T-helper 17 cell (primary cell): ENCODE results near the gene IL1RL2. TPM values are rescaled to one million over a fixed set of nuclear protein-coding genes. Genes with fewer than 3 reads are reported as not detected.

Experiments used
- ATAC-seq: fragments of 150-1000 bp; cut with Tn5 transposase; 2 replicates; pipeline ENCODE4 v1.10.0; 2021; ENCODE audit warnings: mild to moderate bottlenecking, moderate library complexity
- DNase-seq, 3 donors: peaks; one replicate each; pipeline versions ENCODE4 v3.0.0 to v3.0.0-alpha.2; 2020 to 2021
- H3K9me3 ChIP-seq: one replicate; pipeline ENCODE4 v1.7.0; 2013; ENCODE audit warnings: low read length, mild to moderate bottlenecking; ENCODE audit not compliant: control insufficient read depth, poor library complexity, severe bottlenecking
- H3K27ac Mint-ChIP-seq: one replicate; pipeline ENCODE4 v1.8.0; 2022; ENCODE audit warnings: mild to moderate bottlenecking, moderate library complexity, mixed read lengths
- H3K27me3 Mint-ChIP-seq: one replicate; pipeline ENCODE4 v1.8.0; 2022; ENCODE audit warnings: mixed read lengths
- H3K36me3 Mint-ChIP-seq: one replicate; pipeline ENCODE4 v1.8.0; 2022; ENCODE audit warnings: low read depth, mixed read lengths
- H3K4me1 Mint-ChIP-seq: one replicate; pipeline ENCODE4 v1.8.0; 2022; ENCODE audit warnings: mild to moderate bottlenecking, mixed read lengths
- H3K4me3 Mint-ChIP-seq: one replicate; pipeline ENCODE4 v1.8.0; 2022; ENCODE audit warnings: mild to moderate bottlenecking, moderate library complexity, mixed read lengths
- total RNA-seq, 4 donors: library from RNA in 2 of 4; stranded (reverse) in 2 of 4; gene quantifications; one replicate each; pipeline ENCODE4 v1.2.3 and lab custom pipeline; 2022 to 2026

The IL1RL2 gene
- total RNA-seq, 2 donors from 2014 or later, result not detected

DNA sequence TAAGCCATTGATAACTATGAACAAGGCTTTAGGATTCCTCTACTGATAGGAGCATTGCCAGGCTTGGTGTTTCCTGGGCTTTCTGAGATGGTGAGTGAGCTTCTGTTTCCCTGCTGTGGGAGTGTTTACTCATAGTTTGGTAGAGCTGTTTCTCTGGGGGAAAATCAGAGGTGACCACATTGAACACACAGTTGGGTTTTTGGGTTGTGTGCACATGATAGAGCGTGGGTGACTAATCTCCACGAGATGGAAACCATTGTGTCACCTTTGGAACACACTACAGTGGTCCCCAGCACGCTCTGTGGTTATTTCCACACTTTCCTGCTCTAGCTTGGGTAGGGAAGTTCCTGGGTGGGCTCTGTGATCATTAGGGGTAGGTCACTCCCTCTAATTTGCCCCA lies 38.9 kb upstream of the IL1RL2 start:
- Mint-ChIP-seq H3K27me3 (no peaks in the 10 kb centered on the region), H3K4me3 (no peak overlapping the region), H3K27ac (no peak overlapping the region), H3K36me3 (peaks cover 8% of the 10 kb centered on the region), H3K4me1 (peaks cover 3% of the 10 kb centered on the region)
- ATAC-seq (peak; percentile 40), DNase-seq (no peak)
- peaks cover 30% of the 10 kb centered on the region for H3K9me3 ChIP-seq

DNA sequence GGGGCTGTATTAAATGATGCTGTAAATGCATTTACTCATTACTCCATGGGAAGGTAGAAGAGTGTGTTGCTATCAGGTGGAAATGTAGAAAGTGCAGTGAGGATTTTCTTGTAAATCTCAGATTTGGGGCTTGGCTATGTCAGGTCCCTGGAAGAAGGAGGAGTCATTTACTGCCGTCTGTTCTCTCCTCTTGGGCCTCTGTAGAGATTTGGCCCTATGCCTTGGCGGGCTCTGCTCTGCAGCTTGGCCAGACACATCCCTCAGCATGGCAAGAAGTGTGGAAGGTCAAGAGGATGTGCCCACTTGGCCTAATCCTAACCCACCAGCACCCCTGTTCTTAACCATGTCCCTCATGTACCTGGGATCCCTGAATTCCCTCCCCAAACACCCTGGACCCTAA lies 37.6 kb upstream of the IL1RL2 start:
- ATAC-seq (no peak), DNase-seq (no peak)
- no peak overlapping the region for H3K27ac Mint-ChIP-seq
- peaks cover 8% of the 10 kb centered on the region for H3K36me3 Mint-ChIP-seq
- no peaks in the 10 kb centered on the region for H3K27me3 Mint-ChIP-seq
- H3K9me3 ChIP-seq, result peaks cover 23% of the 10 kb centered on the region
- H3K4me3 Mint-ChIP-seq, result no peak overlapping the region
- no peaks in the 10 kb centered on the region for H3K4me1 Mint-ChIP-seq

DNA sequence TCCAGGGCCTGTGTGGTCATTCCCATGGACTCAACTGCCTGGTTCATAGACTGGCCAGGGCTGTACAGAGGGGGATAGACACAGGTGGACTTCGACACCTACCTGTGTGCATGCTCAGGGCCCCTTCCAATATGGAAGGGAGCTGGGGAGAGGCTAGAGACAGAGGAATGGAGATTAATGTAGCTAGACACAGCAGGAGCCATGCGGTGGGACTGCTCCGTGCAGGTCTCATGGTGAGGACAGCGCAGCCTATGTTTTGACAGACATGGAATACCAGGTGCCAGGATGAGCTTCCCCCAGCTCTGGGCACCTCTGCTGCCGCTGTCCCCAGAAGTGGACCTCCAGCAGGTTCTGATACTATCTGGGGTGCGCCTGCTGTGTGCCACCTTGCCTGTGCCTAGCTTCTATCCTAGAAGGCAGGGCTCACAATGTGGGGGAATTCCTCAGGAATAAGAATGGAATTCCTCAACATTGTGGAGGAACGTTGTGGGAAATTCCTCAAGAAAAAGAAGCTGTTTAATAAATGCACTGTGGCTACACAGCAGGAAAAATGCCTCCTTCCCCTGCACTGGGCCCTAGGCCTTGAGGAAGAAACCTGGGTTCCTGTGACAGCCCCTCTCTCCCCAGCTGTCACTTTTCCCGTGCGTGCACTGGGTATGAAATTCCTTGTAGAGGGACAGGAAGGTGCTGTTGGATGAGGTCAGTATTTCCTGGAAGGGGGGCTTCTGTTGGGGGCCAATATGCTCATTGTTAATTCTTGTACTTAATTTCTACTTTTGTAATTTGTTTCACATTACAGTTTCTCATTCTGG lies 37.0 kb upstream of the IL1RL2 start:
- H3K9me3 ChIP-seq, result peaks cover 20% of the 10 kb centered on the region
- Mint-ChIP-seq H3K4me3 (no peak overlapping the region), H3K4me1 (no peaks in the 10 kb centered on the region), H3K27ac (no peak overlapping the region), H3K36me3 (peaks cover 11% of the 10 kb centered on the region), H3K27me3 (no peaks in the 10 kb centered on the region)
- DNase-seq (no peak), ATAC-seq (no peak)

DNA sequence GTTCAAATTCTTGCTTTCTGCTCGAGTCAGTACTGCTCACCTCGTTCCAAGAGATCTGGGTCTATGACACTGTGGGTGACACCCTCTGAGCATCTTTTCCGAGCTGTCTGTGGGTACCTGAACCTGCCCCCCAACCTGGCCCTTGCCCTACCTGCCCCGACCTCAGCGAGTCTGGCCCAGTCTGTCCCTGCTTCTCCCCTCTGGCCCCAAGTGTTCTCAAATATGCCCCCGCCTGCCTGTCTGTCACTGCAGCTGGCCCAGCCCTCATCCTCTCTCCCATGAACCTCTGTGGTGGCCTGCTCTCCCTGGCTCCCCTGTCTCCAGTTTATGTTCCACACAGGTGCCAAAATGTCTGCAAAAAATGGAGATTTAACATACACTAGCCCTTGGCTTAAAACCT lies 32.5 kb upstream of the IL1RL2 start:
- no peak overlapping the region for H3K27ac Mint-ChIP-seq
- H3K9me3 ChIP-seq, result no peaks in the 10 kb centered on the region
- ATAC-seq (no peak), DNase-seq (no peak)
- peaks cover 3% of the 10 kb centered on the region for H3K4me1 Mint-ChIP-seq
- no peak overlapping the region for H3K4me3 Mint-ChIP-seq
- peaks cover 12% of the 10 kb centered on the region for H3K36me3 Mint-ChIP-seq
- no peaks in the 10 kb centered on the region for H3K27me3 Mint-ChIP-seq

- H3K9me3 ChIP-seq, result no peaks in the 10 kb centered on the region
- no peak for DNase-seq
- H3K27me3 Mint-ChIP-seq, result no peaks in the 10 kb centered on the region
- ATAC-seq, result no peak
- H3K4me1 Mint-ChIP-seq, result peaks cover 3% of the 10 kb centered on the region
- H3K27ac Mint-ChIP-seq, result no peak overlapping the region
- H3K4me3 Mint-ChIP-seq, result no peak overlapping the region
- H3K36me3 Mint-ChIP-seq, result peaks cover 12% of the 10 kb centered on the region
Measured at GRCh38 chr2:102154946-102155702, 31.7 kb upstream of the IL1RL2 start.

DNA sequence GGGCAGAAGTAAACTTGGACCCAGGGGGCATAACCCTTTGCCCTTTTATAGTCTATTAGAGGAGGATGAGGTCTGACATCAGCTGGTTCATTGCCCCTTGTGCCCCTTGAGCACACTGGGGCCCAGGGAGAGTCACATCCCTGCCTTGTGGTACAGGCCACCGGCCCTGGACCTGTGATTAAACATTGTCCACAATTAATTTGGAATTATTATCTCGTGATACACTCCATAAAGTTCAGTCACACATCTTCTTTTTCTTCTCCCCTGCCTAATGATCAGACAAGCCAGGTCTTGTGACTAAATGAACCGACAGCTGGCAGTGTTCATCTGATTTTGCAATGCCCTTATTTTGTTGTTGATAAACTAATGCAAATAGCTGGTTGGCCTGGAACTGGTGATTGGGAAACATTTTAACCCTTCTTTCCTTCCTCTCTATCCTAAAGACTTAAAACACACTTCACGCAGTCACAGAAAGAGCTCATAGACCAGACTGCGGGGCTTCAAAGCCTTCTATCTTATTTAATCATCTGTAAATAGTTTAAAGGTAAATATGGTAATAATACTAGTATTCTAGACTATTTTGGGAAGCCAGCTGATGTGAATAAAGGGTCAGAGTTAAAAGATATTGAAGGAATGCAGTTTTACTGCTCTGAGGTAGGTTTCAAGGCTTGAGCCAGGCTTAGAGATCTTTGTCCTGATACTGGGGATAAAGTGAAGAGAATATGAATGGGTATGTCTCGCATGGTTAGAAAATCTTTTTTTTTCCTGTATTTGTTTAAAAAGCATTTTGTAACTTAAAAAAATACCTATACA lies 30.9 kb upstream of the IL1RL2 start:
- peaks cover 12% of the 10 kb centered on the region for H3K36me3 Mint-ChIP-seq

DNA sequence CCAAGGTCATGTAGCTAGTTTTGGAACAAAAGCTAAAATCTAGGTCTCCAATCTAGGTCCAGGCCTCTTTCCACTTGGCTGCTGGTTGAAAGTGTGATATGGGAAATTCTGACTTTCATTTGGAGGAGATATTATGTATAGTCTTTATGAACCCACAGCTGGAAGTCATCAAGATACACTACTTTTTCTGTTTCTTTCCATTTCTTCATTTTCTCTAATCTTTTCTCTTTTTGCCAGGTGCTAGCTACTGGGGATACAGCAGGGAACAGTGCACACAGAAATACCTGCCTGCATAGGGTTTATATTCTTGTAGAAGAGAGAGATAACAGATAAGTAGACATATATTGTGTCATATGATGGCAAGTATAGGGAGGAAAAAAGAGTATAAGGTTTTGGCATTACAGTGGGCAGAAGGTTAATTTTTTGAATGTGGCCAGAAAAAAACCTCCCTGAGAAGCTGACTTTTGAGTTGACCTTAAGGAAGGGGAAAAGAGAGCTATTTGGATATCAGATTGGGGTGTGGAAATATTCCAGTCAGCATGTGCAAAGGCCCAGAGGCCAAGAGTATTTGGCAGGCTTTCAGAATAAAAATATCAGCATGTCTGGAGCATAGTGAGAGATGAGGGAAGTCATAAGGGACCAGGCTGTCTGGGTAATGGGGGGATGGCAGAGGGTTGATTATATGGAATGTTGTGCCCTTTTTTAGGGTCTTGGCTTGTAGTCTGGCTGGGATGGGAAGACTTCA lies 28.6 kb upstream of the IL1RL2 start:
- peaks cover 9% of the 10 kb centered on the region for H3K36me3 Mint-ChIP-seq
- no peaks in the 10 kb centered on the region for H3K27me3 Mint-ChIP-seq
- H3K9me3 ChIP-seq, result no peaks in the 10 kb centered on the region
- H3K27ac Mint-ChIP-seq, result peak overlapping the region; percentile 16
- DNase-seq, result no peak
- no peak for ATAC-seq
- H3K4me1 Mint-ChIP-seq, result peaks cover 3% of the 10 kb centered on the region
- H3K4me3 Mint-ChIP-seq, result no peak overlapping the region

More for the DNA sequence above, 30.9 kb upstream of the IL1RL2 start:
- Mint-ChIP-seq H3K27me3 (no peaks in the 10 kb centered on the region), H3K4me3 (no peak overlapping the region), H3K4me1 (peaks cover 3% of the 10 kb centered on the region), H3K27ac (no peak overlapping the region)
- ATAC-seq (no peak), DNase-seq (no peak)
- no peaks in the 10 kb centered on the region for H3K9me3 ChIP-seq

DNA sequence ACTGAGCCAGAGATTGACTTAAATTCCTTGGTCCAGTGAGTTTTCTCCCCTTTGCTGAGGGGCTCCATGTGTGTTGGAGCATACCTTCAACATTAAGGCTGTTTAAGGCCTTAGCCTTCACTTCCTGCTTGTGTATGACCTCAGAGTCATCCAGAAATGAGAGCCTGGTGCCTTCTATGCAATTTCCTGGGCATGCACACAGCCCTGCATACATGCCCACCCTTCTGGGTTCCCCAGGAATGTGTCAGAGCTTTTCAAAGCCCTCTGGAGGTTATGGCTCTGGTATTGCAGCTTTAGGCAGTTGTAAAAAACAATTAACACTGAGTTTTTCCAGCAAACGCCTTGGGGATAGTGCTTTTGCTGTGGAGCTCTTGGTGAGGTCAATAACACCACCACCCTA lies 27.5 kb upstream of the IL1RL2 start:
- DNase-seq, result no peak
- peaks cover 8% of the 10 kb centered on the region for H3K36me3 Mint-ChIP-seq
- H3K27ac Mint-ChIP-seq, result no peak overlapping the region
- H3K9me3 ChIP-seq, result no peaks in the 10 kb centered on the region
- H3K4me3 Mint-ChIP-seq, result no peak overlapping the region
- ATAC-seq, result no peak
- H3K27me3 Mint-ChIP-seq, result no peaks in the 10 kb centered on the region
- peaks cover 3% of the 10 kb centered on the region for H3K4me1 Mint-ChIP-seq

- Mint-ChIP-seq H3K4me3 (no peak overlapping the region), H3K27me3 (no peaks in the 10 kb centered on the region), H3K4me1 (peaks cover 4% of the 10 kb centered on the region), H3K36me3 (peaks cover 5% of the 10 kb centered on the region), H3K27ac (no peak overlapping the region)
- DNase-seq (no peak), ATAC-seq (no peak)
- no peaks in the 10 kb centered on the region for H3K9me3 ChIP-seq
Measured at GRCh38 chr2:102166189-102166845, 20.5 kb upstream of the IL1RL2 start.

DNA sequence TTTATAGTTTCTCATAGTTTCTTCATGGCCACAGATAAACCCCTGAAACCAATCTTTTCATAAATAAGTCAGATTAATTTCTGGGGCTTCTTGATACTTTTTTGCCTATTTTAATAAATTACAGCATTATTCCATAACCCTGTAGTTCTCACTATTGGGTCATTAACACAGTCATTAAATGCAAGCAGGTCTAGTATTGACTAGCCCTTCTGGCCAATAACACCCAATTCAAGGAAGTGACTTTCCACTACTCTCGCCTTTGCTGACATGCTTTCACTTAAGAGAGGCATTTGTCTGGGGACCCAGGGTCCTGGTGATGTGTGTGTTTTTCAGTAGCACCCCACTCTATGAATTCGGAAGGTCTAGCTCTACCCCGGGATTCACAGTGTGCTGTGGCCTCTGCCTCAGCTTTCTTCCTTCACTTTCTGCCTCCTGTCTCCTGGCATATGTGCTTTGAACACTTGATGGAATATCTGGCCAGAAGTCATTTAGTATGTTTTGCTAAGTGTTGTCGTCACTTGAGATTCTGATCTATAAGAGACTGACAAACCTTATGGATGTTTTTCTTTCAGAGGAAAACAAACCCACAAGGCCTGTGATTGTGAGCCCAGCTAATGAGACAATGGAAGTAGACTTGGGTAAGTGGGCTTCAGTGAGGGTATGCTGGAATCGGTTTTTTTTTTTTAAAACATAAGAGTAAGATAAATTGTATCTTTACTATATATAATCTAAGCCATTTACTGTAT lies 18.6 kb upstream of the IL1RL2 start:
- Mint-ChIP-seq H3K4me3 (no peak overlapping the region), H3K27me3 (no peaks in the 10 kb centered on the region), H3K36me3 (peaks cover 3% of the 10 kb centered on the region), H3K27ac (no peak overlapping the region), H3K4me1 (peaks cover 13% of the 10 kb centered on the region)
- no peak for ATAC-seq
- no peak for DNase-seq
- H3K9me3 ChIP-seq, result no peaks in the 10 kb centered on the region

- H3K9me3 ChIP-seq, result no peaks in the 10 kb centered on the region
- Mint-ChIP-seq H3K4me3 (no peak overlapping the region), H3K27ac (peak overlapping the region; percentile 43), H3K36me3 (peaks cover 3% of the 10 kb centered on the region), H3K27me3 (no peaks in the 10 kb centered on the region), H3K4me1 (peaks cover 9% of the 10 kb centered on the region)
- no peak for DNase-seq
- ATAC-seq, result no peak
Measured at GRCh38 chr2:102171946-102172345, 14.9 kb upstream of the IL1RL2 start.

DNA sequence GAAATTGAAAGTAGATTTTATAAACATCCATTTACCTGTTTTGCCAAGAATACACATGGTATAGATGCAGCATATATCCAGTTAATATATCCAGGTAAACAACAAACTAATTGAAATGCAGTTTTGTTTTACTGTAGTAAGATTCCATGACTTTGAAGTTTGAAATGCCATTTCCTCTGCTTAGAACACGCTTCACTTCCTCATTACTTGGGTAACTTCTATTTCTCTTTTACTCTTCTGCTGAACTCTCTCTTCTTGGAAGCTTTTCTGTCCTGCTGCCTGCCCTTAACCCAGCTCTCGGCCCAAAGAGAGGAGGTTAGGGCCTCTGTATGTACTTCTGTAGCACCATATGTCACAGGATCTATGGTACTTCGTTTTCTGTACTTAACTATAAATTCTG lies 14.1 kb upstream of the IL1RL2 start:
- Mint-ChIP-seq H3K27ac (peak overlapping the region; percentile 43), H3K27me3 (no peaks in the 10 kb centered on the region), H3K4me1 (peaks cover 9% of the 10 kb centered on the region), H3K36me3 (peaks cover 3% of the 10 kb centered on the region), H3K4me3 (no peak overlapping the region)
- H3K9me3 ChIP-seq, result no peaks in the 10 kb centered on the region
- no peak for DNase-seq
- no peak for ATAC-seq
